ENCODE measurements around the gene SYNDIG1. TPM values are rescaled to one million over a fixed set of nuclear protein-coding genes. Genes with fewer than 3 reads are reported as not detected.

SYNDIG1 gene
- total RNA-seq, 1 experiment from 2014 or later = 5.4 TPM

- no peak overlapping the region for H2BK5ac ChIP-seq (ENCODE audit: insufficient read length, low read length)
- H4K5ac ChIP-seq (ENCODE audit: insufficient read length, low read depth, low read length) = no peak overlapping the region
- no peaks in the 10 kb centered on the region for H3K79me2 ChIP-seq (ENCODE audit: insufficient read depth, low read length)
- Mint-ChIP-seq H3K27me3 (ENCODE audit: low read depth) (no peaks in the 10 kb centered on the region), H3K4me1 (peaks cover 0 to 7% of the 10 kb centered on the region in 2 experiments; a peak in 1 of 4 replicates), H3K36me3 (ENCODE audit: insufficient read depth in 1 of 3, low read depth in 3 of 3) (peaks cover 0 to 4% (median 0%) of the 10 kb centered on the region in 3 experiments; a peak in 2 of 7 replicates), H3K9me3 (peaks cover 3 to 6% of the 10 kb centered on the region in 2 experiments; a peak in 2 of 5 replicates), H3K4me3 (no peak overlapping the region), H3K27ac (no peak overlapping the region)
- no peak for DNase-seq
- no peak overlapping the region for H3K56ac ChIP-seq (ENCODE audit: insufficient read length, low read depth, low read length)
- H3K23ac ChIP-seq (ENCODE audit: insufficient read length, low read depth, low read length) = no peak overlapping the region
- H4K91ac ChIP-seq (ENCODE audit: insufficient read length, low read depth, low read length) = no peak overlapping the region
- H2BK15ac ChIP-seq (ENCODE audit: low read depth, low read length) = no peak overlapping the region
- WGBS (ENCODE audit: extremely low coverage, insufficient read length, low lambda C conversion rate) = no CpG with 5 or more reads among the region's 5 CpGs
- no peak overlapping the region for H2BK120ac ChIP-seq (ENCODE audit: low read depth, low read length, poor library complexity, severe bottlenecking)
- no peak overlapping the region for H3K4ac ChIP-seq (ENCODE audit: low read depth, low read length)
- no peak overlapping the region for H4K8ac ChIP-seq (replicated peaks; ENCODE audit: insufficient read length, low read depth, low read length)
- no peaks in the 10 kb centered on the region for H4K20me1 ChIP-seq (ENCODE audit: control insufficient read depth, insufficient read depth, insufficient read length)
- no peaks in the 10 kb centered on the region for H3K23me2 ChIP-seq (ENCODE audit: insufficient read length, low read depth, low read length, poor library complexity, severe bottlenecking)
- no peak overlapping the region for H3K27ac ChIP-seq (ENCODE audit: insufficient read length, low read depth, low read length)
- H2AFZ ChIP-seq (ENCODE audit: low read length) = no peak overlapping the region
- no peak overlapping the region for H3K14ac ChIP-seq (ENCODE audit: insufficient read depth, low read length)
- H2BK12ac ChIP-seq (ENCODE audit: insufficient read length, low read depth, low read length) = no peak overlapping the region
- no peak overlapping the region for H3T11ph ChIP-seq (ENCODE audit: low read length)
- H2AK5ac ChIP-seq (ENCODE audit: insufficient read length, low read length) = no peak overlapping the region
- no peak overlapping the region for H3K4me2 ChIP-seq (ENCODE audit: insufficient read depth, insufficient read length, low read length)
- H2BK20ac ChIP-seq (ENCODE audit: low read depth, low read length, poor library complexity, severe bottlenecking) = no peak overlapping the region
- H3K9ac ChIP-seq (ENCODE audit: extremely low read depth, insufficient read length, low read length) = no peak overlapping the region
- H3K9me3 ChIP-seq (ENCODE audit: control insufficient read depth, low read depth, low read length) = no peaks in the 10 kb centered on the region
- no peaks in the 10 kb centered on the region for H3K79me1 ChIP-seq (ENCODE audit: insufficient read depth, low read depth, low read length, poor library complexity, severe bottlenecking)
- no peak for TF ChIP-seq CTCF (conservative IDR thresholded peaks at IDR 0.05)
- H3K18ac ChIP-seq (ENCODE audit: insufficient read length, low read depth, low read length) = no peak overlapping the region
- H3K27me3 ChIP-seq (ENCODE audit: insufficient read depth, low read length) = no peaks in the 10 kb centered on the region
- no peaks in the 10 kb centered on the region for H3K4me1 ChIP-seq (ENCODE audit: insufficient read depth, low read length)
These were observed 213.1 kb downstream of the SYNDIG1 start for GRCh38 chr20:24682496-24682985.
